HEK293 (cell line): ENCODE results near the gene RHBDD1.

Experiments used
- CTCF ChIP-seq: fragments of 450-650 bp; formaldehyde crosslinking; IDR thresholded peaks from 2 replicates; pipeline ENCODE4 v1.5.1; 2016; ENCODE audit warnings: missing biosample characterization, missing genetic modification characterization
- HIC1 ChIP-seq: fragments of 450-650 bp; formaldehyde crosslinking; IDR thresholded peaks from 2 replicates; pipeline ENCODE4 v1.5.1; 2016; ENCODE audit warnings: missing biosample characterization, missing genetic modification characterization
- KLF16 ChIP-seq: fragments of 450-650 bp; formaldehyde crosslinking; IDR thresholded peaks from 2 replicates; pipeline ENCODE4 v1.5.1; 2017; ENCODE audit warnings: missing biosample characterization, missing genetic modification characterization
- KLF9 ChIP-seq: fragments of 450-650 bp; formaldehyde crosslinking; IDR thresholded peaks from 2 replicates; pipeline ENCODE4 v1.5.1; 2016; ENCODE audit warnings: missing biosample characterization, missing genetic modification characterization, low read depth
- SALL2 ChIP-seq: fragments of 450-650 bp; formaldehyde crosslinking; IDR thresholded peaks from 2 replicates; pipeline ENCODE4 v1.5.0; 2017; ENCODE audit warnings: missing biosample characterization, mild to moderate bottlenecking, missing genetic modification characterization, borderline replicate concordance
- SP7 ChIP-seq: fragments of 450-650 bp; formaldehyde crosslinking; IDR thresholded peaks from 2 replicates; pipeline ENCODE4 v1.5.1; 2016; ENCODE audit warnings: missing biosample characterization, missing genetic modification characterization
- ZNF175 ChIP-seq: fragments of 450-650 bp; formaldehyde crosslinking; IDR thresholded peaks from 2 replicates; pipeline ENCODE4 v1.5.1; 2016; ENCODE audit warnings: missing biosample characterization, missing genetic modification characterization
- ZNF274 ChIP-seq, 2 experiments: fragments of 200-500 bp in 1 of 2; fragments of 450-650 bp in 1 of 2; sonication (Bioruptor generic) in 1 of 2; formaldehyde crosslinking in 1 of 2; IDR thresholded peaks; 2 replicates each; pipeline versions ENCODE4 v1.5.1 to v1.6.1; 2014 to 2016; ENCODE audit warnings: borderline replicate concordance in 1 of 2, inconsistent platforms in 1 of 2, low read length in 1 of 2, missing biosample characterization in 1 of 2, missing genetic modification characterization in 1 of 2
- ZNF292 ChIP-seq: fragments of 450-650 bp; formaldehyde crosslinking; IDR thresholded peaks from 2 replicates; pipeline ENCODE4 v1.5.1; 2016; ENCODE audit warnings: low read depth, missing biosample characterization, missing genetic modification characterization, borderline replicate concordance
- ZNF549 ChIP-seq: fragments of 450-650 bp; IDR thresholded peaks from 2 replicates; pipeline ENCODE4 v1.5.1; 2018; ENCODE audit warnings: missing biosample characterization, missing genetic modification characterization, mild to moderate bottlenecking, inconsistent platforms, moderate library complexity

GRCh38 chr2:226839951-226840350 is 4.1 kb downstream of the RHBDD1 start:
- no peak for TF ChIP-seq CTCF (tag by site-specific recombination)
- no peak for TF ChIP-seq ZNF292 (tag by site-specific recombination)
- TF ChIP-seq ZNF549 (tag by site-specific recombination): no peak
- no peak for TF ChIP-seq KLF9 (tag by site-specific recombination)
- TF ChIP-seq SALL2 (tag by site-specific recombination): no peak
- TF ChIP-seq ZNF274 (IDR thresholded peaks at IDR 0.05; ENCODE audit: low read length): no peak
- no peak for TF ChIP-seq ZNF274 (tag by site-specific recombination; IDR thresholded peaks at IDR 0.05; ENCODE audit: borderline replicate concordance)
- TF ChIP-seq KLF16 (tag by site-specific recombination): no peak
- no peak for TF ChIP-seq SP7 (tag by site-specific recombination)
- TF ChIP-seq ZNF175 (tag by site-specific recombination): no peak
- TF ChIP-seq HIC1: no peak
